Measurements from ENCODE around the gene PDGFD.

PDGFD gene

DNA sequence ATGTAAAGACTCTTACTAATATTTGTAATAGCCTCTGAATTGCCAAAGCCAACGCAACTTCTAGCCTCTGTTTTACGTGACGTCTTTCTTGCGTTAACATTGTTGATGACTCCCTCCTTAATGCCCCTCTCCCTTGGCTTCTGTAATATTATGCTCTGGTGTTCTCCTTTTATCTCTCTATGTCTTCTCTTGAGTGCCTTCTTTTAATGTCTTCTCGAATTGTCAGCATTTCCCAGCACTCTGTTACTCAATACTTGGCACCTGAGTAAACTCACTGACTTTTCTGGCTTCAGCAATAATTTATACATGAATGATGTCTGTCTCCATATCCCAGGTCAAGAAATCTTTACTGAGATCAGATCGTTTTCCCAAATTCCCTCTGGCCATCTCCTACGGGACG lies 196.0 kb downstream of the PDGFD start:
- no peaks in the 10 kb centered on the region for H3K9me3 Mint-ChIP-seq
- no peak overlapping the region for H3K4me3 Mint-ChIP-seq
- H3K36me3 Mint-ChIP-seq (ENCODE audit: low read depth) = no peaks in the 10 kb centered on the region
- no peaks in the 10 kb centered on the region for H3K27me3 Mint-ChIP-seq (ENCODE audit: low read depth)
- no peaks in the 10 kb centered on the region for H3K4me1 Mint-ChIP-seq (ENCODE audit: low read depth)
- H3K27ac Mint-ChIP-seq = no peak overlapping the region

DNA sequence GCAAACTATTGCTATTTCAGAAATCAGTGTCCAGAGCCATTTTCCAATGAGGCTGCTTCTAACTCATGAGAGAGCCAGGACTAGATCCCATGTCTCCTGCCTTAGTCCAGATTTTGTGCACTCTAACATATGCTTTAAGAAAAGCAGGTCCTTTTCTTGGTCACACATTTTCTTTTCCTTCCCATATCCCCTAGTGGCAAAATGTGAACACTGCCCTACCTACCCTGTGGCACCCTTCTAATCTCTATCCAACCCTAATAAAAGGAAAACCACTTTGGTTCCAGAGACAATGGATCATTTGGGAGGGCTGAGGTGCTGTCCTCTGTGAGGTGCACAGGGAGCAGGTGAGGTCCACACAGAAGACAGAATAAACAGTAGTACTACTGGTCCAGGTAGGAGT lies 199.6 kb downstream of the PDGFD start:
- peaks cover 3% of the 10 kb centered on the region for H3K4me1 Mint-ChIP-seq (ENCODE audit: low read depth)
- H3K4me3 Mint-ChIP-seq = no peak overlapping the region
- no peaks in the 10 kb centered on the region for H3K36me3 Mint-ChIP-seq (ENCODE audit: low read depth)
- peaks cover 5% of the 10 kb centered on the region for H3K9me3 Mint-ChIP-seq
- no peak overlapping the region for H3K27ac Mint-ChIP-seq
- no peaks in the 10 kb centered on the region for H3K27me3 Mint-ChIP-seq (ENCODE audit: low read depth)

DNA sequence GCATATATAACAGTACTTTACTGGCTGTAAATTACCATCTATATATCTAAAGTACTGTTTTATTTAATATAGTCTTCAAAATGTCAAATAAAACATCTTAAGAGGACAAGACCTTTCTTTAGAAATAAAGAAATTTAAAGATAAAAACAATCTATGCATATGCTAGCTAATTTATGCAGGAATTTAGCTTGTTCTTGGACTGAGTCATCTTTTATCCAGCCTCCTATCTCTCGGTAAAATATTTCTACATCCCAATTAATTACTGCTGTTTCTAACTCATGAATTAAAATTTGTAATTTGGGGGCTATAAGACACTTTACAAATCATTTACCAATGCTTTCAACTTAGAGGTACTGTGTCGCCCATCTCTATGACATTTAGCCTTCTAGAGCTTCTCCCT lies 200.3 kb downstream of the PDGFD start:
- H3K27me3 Mint-ChIP-seq (ENCODE audit: low read depth) = no peaks in the 10 kb centered on the region
- H3K27ac Mint-ChIP-seq = no peak overlapping the region
- peaks cover 5% of the 10 kb centered on the region for H3K9me3 Mint-ChIP-seq
- H3K4me1 Mint-ChIP-seq (ENCODE audit: low read depth) = peaks cover 10% of the 10 kb centered on the region
- no peaks in the 10 kb centered on the region for H3K36me3 Mint-ChIP-seq (ENCODE audit: low read depth)
- no peak overlapping the region for H3K4me3 Mint-ChIP-seq

DNA sequence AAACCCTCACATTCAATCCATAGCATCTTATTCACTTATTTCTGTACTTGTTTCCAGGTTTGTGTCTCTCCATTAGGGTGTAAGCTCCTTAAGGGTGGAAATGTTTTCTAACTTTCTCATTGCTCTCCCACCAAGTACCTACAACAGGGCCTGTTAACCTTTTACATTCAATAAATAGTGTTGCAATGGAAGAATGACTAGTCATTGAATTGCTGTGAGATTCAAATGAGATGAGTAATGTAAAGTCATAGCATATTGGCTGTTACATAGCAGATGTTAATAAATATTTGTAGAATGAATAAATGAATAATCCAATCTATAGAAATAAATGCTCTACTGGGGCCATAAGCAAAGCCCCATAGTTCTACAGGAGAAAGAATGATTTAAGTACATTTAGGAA lies 202.9 kb downstream of the PDGFD start:
- Mint-ChIP-seq H3K27ac (no peak overlapping the region), H3K4me3 (no peak overlapping the region), H3K27me3 (ENCODE audit: low read depth) (no peaks in the 10 kb centered on the region), H3K36me3 (ENCODE audit: low read depth) (no peaks in the 10 kb centered on the region), H3K4me1 (ENCODE audit: low read depth) (peaks cover 13% of the 10 kb centered on the region), H3K9me3 (peaks cover 5% of the 10 kb centered on the region)

DNA sequence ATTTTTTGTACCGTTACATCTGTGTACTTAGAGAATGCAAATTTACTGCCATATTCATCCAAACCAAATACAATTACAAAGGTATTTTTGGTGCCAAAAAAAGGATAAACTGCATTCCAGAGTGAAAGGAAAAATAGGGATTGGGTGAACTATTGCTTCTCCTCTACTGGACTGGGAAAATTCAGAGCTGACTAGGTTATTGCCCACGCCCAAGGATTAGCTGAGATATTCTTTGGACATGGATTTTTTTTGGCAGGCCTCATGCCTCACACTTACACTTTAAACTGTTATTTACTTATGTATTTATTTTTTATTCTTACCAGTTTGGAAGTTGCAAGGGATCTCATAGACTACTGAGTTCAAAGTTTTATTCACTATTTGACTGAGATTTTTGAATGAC lies 203.8 kb downstream of the PDGFD start:
- peaks cover 5% of the 10 kb centered on the region for H3K9me3 Mint-ChIP-seq
- no peaks in the 10 kb centered on the region for H3K27me3 Mint-ChIP-seq (ENCODE audit: low read depth)
- H3K4me3 Mint-ChIP-seq = no peak overlapping the region
- H3K4me1 Mint-ChIP-seq (ENCODE audit: low read depth) = peaks cover 13% of the 10 kb centered on the region
- no peaks in the 10 kb centered on the region for H3K36me3 Mint-ChIP-seq (ENCODE audit: low read depth)
- H3K27ac Mint-ChIP-seq = no peak overlapping the region

DNA sequence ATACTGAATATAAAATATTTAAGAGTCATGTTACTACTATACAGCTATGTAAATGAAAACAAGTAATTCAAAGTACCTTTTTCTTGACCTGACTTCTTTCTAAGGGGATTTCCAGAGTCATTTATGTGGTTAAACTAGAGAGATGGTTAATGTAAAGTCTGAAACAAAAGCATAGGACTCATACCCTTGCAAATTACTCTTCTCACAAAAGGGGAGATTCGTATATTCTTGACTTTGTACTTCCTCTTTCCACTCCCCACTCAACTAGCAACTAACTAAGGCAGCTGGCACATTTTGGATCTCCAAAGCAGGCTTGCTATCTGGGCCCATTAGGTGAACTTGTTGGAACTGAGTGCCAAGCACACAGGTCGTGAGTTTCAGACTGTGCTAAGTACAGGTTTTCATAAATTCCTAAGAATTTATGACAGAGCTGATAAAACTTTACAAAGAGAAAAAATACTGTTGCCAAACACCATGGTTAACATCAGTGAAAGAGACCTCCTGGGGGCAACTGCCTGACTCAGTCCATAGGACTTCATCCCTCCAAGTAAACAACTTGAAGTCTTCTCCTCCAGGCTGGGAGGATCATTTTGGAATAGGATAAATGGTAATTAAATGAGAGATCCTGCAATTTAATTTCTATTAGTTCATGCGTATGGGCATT lies 204.5 kb downstream of the PDGFD start:
- Mint-ChIP-seq H3K4me1 (ENCODE audit: low read depth) (peaks cover 13% of the 10 kb centered on the region), H3K27ac (peak overlapping the region; percentile 68), H3K4me3 (no peak overlapping the region), H3K27me3 (ENCODE audit: low read depth) (no peaks in the 10 kb centered on the region), H3K36me3 (ENCODE audit: low read depth) (no peaks in the 10 kb centered on the region), H3K9me3 (peaks cover 5% of the 10 kb centered on the region)

DNA sequence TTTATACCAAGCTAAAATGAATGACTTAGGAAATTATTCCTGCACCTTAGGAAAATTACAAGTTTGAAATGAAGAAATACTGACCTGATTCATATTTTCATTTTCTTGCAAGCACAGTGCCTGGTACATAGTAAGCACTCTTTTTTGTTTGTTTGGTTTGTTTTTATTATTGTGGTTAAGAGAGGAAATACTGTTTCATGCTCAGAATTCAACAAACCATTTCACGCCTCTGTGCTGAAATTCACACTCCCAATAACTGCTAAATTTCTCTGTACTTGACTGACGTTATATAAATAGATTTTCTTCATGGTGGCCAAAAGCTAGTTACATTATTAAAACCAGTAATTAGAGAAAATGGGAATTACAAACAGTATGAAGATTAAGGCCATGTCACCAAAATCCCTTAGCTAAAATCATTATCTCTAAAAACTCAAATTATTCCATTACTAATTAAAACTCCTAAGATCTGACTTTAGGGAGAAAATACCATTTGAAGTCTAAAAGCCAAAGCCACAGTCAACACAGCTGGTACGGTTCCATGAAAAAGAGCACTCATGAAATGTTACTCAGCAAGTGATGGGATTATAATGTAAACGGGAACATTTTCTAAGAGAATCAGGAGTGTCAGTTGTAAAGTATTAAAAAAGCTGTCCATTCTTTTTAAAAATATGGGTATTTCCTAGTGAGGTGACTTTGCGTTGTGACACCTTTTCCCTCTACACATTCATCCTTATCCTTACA lies 205.3 kb downstream of the PDGFD start:
- Mint-ChIP-seq H3K4me1 (ENCODE audit: low read depth) (peaks cover 13% of the 10 kb centered on the region), H3K4me3 (no peak overlapping the region), H3K36me3 (ENCODE audit: low read depth) (no peaks in the 10 kb centered on the region), H3K9me3 (peaks cover 5% of the 10 kb centered on the region), H3K27ac (peak overlapping the region; percentile 68), H3K27me3 (ENCODE audit: low read depth) (no peaks in the 10 kb centered on the region)

DNA sequence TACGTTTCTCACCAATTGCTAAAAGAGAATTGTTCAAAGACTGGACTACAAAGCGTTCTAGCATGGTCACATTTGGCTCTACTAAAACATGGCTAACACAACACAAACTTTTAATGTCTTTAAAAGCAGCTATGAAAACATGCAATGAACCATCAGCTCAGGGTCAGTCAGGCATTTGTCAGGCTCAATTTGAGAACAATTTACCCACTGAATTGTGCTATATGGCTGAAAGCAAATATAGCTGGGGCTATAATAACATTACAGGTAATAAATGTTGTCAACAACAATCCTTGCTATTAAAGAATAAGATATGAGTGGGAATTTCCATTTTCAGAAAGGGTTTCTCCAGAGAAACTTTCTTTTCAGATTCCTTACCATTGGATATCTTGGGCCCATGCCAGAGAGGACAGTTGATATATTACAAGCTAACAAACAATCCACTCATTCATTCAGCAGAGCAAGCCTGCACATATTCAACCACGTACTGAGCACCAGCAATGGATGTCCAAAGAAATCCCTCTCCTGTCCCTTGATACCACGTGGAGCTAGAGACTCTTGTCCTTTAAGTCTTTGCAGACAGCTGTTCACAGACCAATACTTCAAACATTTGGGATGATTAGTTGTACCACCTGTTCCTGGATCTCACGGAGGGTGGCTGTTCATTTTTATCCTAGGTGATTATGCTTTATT lies 210.0 kb downstream of the PDGFD start:
- Mint-ChIP-seq H3K4me1 (ENCODE audit: low read depth) (peaks cover 5% of the 10 kb centered on the region), H3K9me3 (no peaks in the 10 kb centered on the region), H3K4me3 (no peak overlapping the region), H3K27me3 (ENCODE audit: low read depth) (no peaks in the 10 kb centered on the region), H3K27ac (no peak overlapping the region), H3K36me3 (ENCODE audit: low read depth) (no peaks in the 10 kb centered on the region)

DNA sequence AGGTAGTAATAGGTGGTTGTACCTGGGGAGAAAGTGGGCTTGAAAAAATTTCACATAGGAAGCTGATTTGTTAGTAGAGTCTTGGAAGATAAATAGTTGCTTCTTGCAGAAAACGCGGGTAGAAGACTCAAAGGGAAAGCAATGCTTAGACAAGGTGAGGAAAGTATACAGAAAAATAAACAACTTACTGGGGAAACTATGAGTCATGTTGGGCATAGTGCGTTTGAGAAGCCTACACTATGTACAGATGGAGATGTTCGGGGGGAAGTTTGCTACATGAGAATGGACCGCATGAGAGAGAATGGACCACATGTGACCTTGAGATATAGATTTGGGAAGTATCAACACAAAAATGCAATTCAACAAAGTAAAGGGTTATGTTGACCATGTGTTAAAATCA lies 214.2 kb downstream of the PDGFD start:
- no peaks in the 10 kb centered on the region for H3K27me3 Mint-ChIP-seq (ENCODE audit: low read depth)
- H3K4me1 Mint-ChIP-seq (ENCODE audit: low read depth) = no peaks in the 10 kb centered on the region
- H3K9me3 Mint-ChIP-seq = no peaks in the 10 kb centered on the region
- H3K36me3 Mint-ChIP-seq (ENCODE audit: low read depth) = no peaks in the 10 kb centered on the region
- H3K27ac Mint-ChIP-seq = no peak overlapping the region
- no peak overlapping the region for H3K4me3 Mint-ChIP-seq

DNA sequence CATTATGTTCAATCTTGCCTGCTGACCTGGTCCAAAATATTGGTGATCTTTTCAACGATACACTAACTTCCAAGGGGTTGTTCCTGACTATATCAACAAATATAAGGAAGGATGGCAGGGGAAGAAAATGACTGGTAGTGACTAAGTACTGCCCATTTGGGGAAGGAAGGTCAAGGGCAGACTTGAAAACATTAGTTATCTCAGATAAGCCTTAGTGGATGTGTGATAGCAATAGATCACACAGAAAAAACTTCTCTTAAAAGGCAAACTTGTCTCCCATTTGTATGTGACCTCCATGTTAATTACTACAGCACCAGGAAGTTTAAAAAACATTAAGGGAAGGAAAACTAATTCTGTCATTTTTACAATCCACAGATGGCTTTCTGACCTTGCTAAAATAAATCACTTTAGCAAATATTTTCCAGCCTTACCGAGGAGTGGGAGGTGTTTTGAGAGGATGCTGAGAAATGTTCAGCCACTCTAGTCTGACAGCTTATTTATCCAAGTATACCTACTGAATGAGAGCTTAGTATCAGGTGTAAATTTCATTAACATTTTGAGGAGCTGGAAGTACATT lies 215.7 kb downstream of the PDGFD start:
- Mint-ChIP-seq H3K36me3 (ENCODE audit: low read depth) (no peaks in the 10 kb centered on the region), H3K27ac (no peak overlapping the region), H3K9me3 (no peaks in the 10 kb centered on the region), H3K4me3 (no peak overlapping the region), H3K4me1 (ENCODE audit: low read depth) (no peaks in the 10 kb centered on the region), H3K27me3 (ENCODE audit: low read depth) (no peaks in the 10 kb centered on the region)

DNA sequence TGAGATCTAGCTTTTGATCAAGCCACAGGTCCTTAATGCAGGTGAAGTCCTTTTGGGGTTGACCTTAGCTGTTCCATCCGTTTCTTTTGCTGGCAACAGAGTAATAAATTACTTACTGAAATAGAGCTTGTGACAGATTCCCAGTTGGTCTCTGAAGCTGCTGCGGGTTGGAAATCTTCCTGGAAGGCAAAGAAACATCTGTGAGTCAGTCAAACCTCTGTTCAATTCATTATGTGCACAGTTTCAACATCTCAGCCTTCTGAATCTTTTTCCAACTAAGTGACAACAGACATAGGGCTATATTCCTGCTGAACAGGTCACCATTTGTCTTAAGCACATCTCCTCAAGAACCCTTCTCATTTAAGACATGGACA lies 216.4 kb downstream of the PDGFD start:
- no peak overlapping the region for H3K4me3 Mint-ChIP-seq
- H3K9me3 Mint-ChIP-seq = no peaks in the 10 kb centered on the region
- no peaks in the 10 kb centered on the region for H3K36me3 Mint-ChIP-seq (ENCODE audit: low read depth)
- H3K4me1 Mint-ChIP-seq (ENCODE audit: low read depth) = no peaks in the 10 kb centered on the region
- no peak overlapping the region for H3K27ac Mint-ChIP-seq
- H3K27me3 Mint-ChIP-seq (ENCODE audit: low read depth) = no peaks in the 10 kb centered on the region

DNA sequence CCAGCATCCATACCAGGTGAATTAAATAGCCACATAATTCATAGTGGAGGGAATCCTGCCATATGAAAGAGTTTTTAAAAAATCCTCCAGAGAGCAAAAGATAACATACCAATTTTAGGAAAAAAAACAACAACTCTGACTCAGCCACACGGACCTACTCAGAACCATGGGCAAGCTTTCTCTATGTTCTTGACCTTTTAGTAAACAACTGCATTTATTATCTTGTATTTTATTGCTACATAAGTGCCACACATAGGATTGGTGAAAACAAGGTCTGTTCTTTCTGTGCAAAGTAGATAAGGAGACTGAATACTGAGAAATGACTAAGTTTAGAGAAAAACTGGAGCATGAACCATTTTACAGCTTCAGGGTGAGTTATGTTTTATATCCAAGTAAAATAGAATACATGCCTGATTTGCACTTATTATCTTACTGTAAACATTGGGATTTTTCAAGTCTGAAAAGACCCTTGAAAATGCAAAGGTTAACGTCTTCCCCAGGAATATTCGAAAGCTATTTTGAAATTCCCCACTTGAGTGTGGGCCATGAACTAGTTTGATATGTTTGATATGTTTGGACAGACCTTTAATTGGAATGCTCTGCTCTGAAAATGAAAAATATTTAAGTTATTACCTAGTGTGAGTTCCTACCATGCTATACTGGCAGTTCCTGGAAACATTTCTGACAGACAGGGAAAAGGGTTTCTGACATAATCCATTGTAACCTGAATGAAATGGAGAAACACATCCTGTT lies 217.0 kb downstream of the PDGFD start:
- Mint-ChIP-seq H3K4me3 (no peak overlapping the region), H3K27ac (no peak overlapping the region), H3K9me3 (no peaks in the 10 kb centered on the region), H3K36me3 (ENCODE audit: low read depth) (no peaks in the 10 kb centered on the region), H3K27me3 (ENCODE audit: low read depth) (no peaks in the 10 kb centered on the region), H3K4me1 (ENCODE audit: low read depth) (no peaks in the 10 kb centered on the region)

DNA sequence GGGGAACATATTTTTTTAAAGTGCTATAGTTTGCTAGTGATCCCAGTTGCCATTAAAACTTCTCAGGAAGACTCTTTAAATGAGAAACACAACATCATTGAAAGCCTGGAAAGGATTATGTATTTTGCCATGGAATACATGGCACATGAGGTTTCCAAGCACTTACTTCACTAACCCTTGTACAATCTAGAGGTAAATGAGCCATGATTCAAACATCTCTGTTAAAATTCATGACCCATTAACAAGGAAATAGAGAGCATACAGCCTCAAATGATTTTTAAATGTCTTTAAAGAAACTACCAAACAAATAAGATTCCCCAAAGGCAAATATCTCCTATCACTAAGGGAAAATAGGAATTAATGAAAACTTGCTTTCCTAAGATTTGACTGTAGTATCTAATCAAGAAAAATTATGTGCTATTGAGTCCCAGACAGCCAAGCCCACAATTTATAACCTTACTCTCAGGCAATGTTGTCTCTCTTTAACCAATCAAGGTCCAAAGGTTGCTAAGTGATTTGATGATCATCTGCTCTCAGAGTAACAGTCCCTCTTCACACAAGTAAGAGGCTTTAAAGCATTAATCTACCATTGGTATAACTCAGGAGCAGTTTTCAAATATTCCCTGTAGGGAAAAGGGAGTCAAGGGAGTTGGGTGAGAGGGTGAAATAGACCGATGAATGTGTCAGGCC lies 219.6 kb downstream of the PDGFD start:
- H3K27ac Mint-ChIP-seq = no peak overlapping the region
- no peak overlapping the region for H3K4me3 Mint-ChIP-seq
- H3K27me3 Mint-ChIP-seq (ENCODE audit: low read depth) = no peaks in the 10 kb centered on the region
- H3K9me3 Mint-ChIP-seq = no peaks in the 10 kb centered on the region
- no peaks in the 10 kb centered on the region for H3K4me1 Mint-ChIP-seq (ENCODE audit: low read depth)
- no peaks in the 10 kb centered on the region for H3K36me3 Mint-ChIP-seq (ENCODE audit: low read depth)

DNA sequence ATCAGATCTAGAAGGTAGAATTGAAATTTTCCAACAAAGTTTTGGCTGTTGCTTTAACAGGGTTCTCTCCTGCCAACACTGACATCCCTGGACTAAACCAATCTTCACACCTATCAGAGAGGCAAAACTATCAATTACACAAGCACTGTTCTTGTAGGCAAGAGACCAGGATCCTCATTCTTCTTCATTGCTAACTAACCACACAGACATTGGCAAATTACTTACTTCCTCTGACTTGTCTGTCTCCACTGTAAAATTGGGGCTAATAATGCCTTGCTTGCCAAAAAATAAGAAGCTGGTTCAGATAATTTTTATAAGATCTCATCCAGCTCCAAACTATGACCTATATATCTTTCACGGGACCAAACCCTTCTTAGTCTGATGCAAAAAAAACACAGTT lies 221.3 kb downstream of the PDGFD start:
- H3K27ac Mint-ChIP-seq = no peak overlapping the region
- no peaks in the 10 kb centered on the region for H3K27me3 Mint-ChIP-seq (ENCODE audit: low read depth)
- no peaks in the 10 kb centered on the region for H3K4me1 Mint-ChIP-seq (ENCODE audit: low read depth)
- no peak overlapping the region for H3K4me3 Mint-ChIP-seq
- no peaks in the 10 kb centered on the region for H3K36me3 Mint-ChIP-seq (ENCODE audit: low read depth)
- H3K9me3 Mint-ChIP-seq = no peaks in the 10 kb centered on the region
